ENCODE results near the gene SLC41A1.

DNA sequence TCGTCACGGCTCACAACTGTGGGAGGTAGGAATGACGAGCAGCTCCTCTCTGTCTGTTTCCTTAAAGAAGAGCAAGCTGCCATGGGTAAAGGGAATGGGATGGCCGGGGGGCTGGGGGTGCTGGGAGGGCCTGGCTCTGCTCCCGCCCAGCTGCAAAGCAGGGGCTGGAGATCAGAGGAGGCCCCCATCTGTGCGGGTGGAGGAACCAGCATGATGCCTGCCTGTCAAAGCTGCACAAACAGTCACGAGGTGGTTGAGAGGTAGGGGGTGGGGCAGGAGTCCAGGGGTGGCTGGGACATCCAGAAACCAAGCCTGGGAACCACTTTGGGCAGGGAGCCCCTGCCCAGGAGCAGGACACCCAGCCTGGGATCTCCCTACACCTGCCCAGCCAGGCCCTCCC is 12.6 kb downstream of the SLC41A1 start:
- TF ChIP-seq, protein P1, sequence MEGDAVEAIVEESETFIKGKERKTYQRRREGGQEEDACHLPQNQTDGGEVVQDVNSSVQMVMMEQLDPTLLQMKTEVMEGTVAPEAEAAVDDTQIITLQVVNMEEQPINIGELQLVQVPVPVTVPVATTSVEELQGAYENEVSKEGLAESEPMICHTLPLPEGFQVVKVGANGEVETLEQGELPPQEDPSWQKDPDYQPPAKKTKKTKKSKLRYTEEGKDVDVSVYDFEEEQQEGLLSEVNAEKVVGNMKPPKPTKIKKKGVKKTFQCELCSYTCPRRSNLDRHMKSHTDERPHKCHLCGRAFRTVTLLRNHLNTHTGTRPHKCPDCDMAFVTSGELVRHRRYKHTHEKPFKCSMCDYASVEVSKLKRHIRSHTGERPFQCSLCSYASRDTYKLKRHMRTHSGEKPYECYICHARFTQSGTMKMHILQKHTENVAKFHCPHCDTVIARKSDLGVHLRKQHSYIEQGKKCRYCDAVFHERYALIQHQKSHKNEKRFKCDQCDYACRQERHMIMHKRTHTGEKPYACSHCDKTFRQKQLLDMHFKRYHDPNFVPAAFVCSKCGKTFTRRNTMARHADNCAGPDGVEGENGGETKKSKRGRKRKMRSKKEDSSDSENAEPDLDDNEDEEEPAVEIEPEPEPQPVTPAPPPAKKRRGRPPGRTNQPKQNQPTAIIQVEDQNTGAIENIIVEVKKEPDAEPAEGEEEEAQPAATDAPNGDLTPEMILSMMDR (IDR thresholded peaks at IDR 0.05; ENCODE audit: low read depth, low read length), result no peak
- no peak for TF ChIP-seq EZH2phosphoT487 (IDR thresholded peaks at IDR 0.05; ENCODE audit: low read depth)
